H1 (cell line): ENCODE measurements around the gene SPP1. TPM values are rescaled to one million over a fixed set of nuclear protein-coding genes. Genes with fewer than 3 reads are reported as not detected.

ENCODE experiments used
- CTCF ChIA-PET: fragments of 300-600 bp; sonication (Branson Sonifier 250); formaldehyde crosslinking; loops from one replicate; lab custom pipeline; 2021; ENCODE audit not compliant: partially characterized antibody; lab: Charles Lee
- POLR2A ChIA-PET: fragments of 300-600 bp; sonication (Branson Sonifier 250); formaldehyde crosslinking; loops from one replicate; lab custom pipeline; 2021; ENCODE audit warnings: inconsistent platforms; ENCODE audit not compliant: partially characterized antibody; lab: Charles Lee
- DNase-seq, 2 experiments: peaks; one replicate each; pipeline versions ENCODE4 v3.0.0 to v3.0.0-alpha.2; 2010 to 2022; ENCODE audit warnings: low spot score in 2 of 2, low read depth in 1 of 2, mixed read lengths in 1 of 2
- FAIRE-seq: peaks from 2 replicates; lab custom pipeline; 2011; peaks lifted over from hg19 to GRCh38; lab: Jason Lieb, UNC
- H2AFZ ChIP-seq: 2 replicates; pipeline ENCODE4 v1.8.1; 2012; ENCODE audit warnings: low read length, inconsistent platforms
- H2AK5ac ChIP-seq: 2 replicates; pipeline ENCODE4 v1.6.1; 2013; ENCODE audit warnings: low read depth, low read length
- H2BK120ac ChIP-seq: replicated peaks from 2 replicates; pipeline ENCODE3; 2013; ENCODE audit warnings: low read depth, low read length, inconsistent platforms
- H2BK12ac ChIP-seq: 2 replicates; pipeline ENCODE4 v1.6.1; 2013; ENCODE audit warnings: low read depth, low read length
- H2BK15ac ChIP-seq: 2 replicates; pipeline ENCODE4 v1.6.1; 2013; ENCODE audit warnings: low read length
- H2BK20ac ChIP-seq: 2 replicates; pipeline ENCODE4 v1.6.1; 2013; ENCODE audit warnings: low read length
- H2BK5ac ChIP-seq: 2 replicates; pipeline ENCODE4 v1.6.1; 2013; ENCODE audit warnings: low read depth, low read length
- H3K14ac ChIP-seq: 2 replicates; pipeline ENCODE4 v1.6.1; 2013; ENCODE audit warnings: inconsistent platforms; ENCODE audit not compliant: insufficient read length
- H3K18ac ChIP-seq: 2 replicates; pipeline ENCODE4 v1.6.1; 2013; ENCODE audit warnings: low read length; ENCODE audit errors: extremely low read depth
- H3K23ac ChIP-seq: 2 replicates; pipeline ENCODE4 v1.6.1; 2013; ENCODE audit warnings: inconsistent platforms; ENCODE audit not compliant: insufficient read length
- H3K23me2 ChIP-seq: 2 replicates; pipeline ENCODE4 v1.6.1; 2013; ENCODE audit warnings: low read depth, low read length
- H3K27ac ChIP-seq: 2 replicates; pipeline ENCODE4 v1.6.1; 2011; ENCODE audit warnings: low read depth, low read length, inconsistent platforms
- H3K27me3 ChIP-seq, 4 experiments: replicated peaks in 1 of 4; 1 replicate in 1 of 4; 2 replicates in 3 of 4; pipeline versions ENCODE4 v1.6.1 to v1.8.1; 2011 to 2013; ENCODE audit warnings: low read length in 3 of 4, mild to moderate bottlenecking in 3 of 4, inconsistent platforms in 2 of 4, mixed read lengths in 2 of 4, moderate library complexity in 1 of 4; ENCODE audit not compliant: control insufficient read depth in 3 of 4, insufficient read depth in 3 of 4; ENCODE audit errors: extremely low read depth in 1 of 4
- H3K36me3 ChIP-seq, 4 experiments: 2 replicates each; pipeline versions ENCODE4 v1.6.1 to v1.8.1; 2011 to 2013; ENCODE audit warnings: mild to moderate bottlenecking in 4 of 4, low read length in 3 of 4, moderate library complexity in 2 of 4, control low read depth in 1 of 4, inconsistent platforms in 1 of 4; ENCODE audit not compliant: insufficient read depth in 4 of 4, control insufficient read depth in 2 of 4
- H3K4ac ChIP-seq: replicated peaks from 2 replicates; pipeline ENCODE3; 2013; ENCODE audit warnings: low read length, low read depth, mixed read lengths, inconsistent platforms; ENCODE audit not compliant: insufficient read length
- H3K4me1 ChIP-seq, 4 experiments: replicated peaks in 1 of 4; 1 replicate in 1 of 4; 2 replicates in 3 of 4; pipeline versions ENCODE4 v1.6.1 to v1.8.1; 2011 to 2013; ENCODE audit warnings: low read length in 3 of 4, inconsistent platforms in 2 of 4, mixed read lengths in 1 of 4; ENCODE audit not compliant: insufficient read depth in 4 of 4, control insufficient read depth in 3 of 4
- H3K4me2 ChIP-seq, 2 experiments: 2 replicates each; pipeline versions ENCODE4 v1.6.1 to v1.8.1; 2011 to 2013; ENCODE audit warnings: low read depth in 2 of 2, low read length in 2 of 2, control low read depth in 1 of 2, inconsistent platforms in 1 of 2, mild to moderate bottlenecking in 1 of 2; ENCODE audit not compliant: insufficient read depth in 1 of 2
- H3K4me3 ChIP-seq, 4 experiments: fragments of 200-600, 300-600 bp in 1 of 4; sonication (generic), shearing (Covaris generic), sonication (Bioruptor Twin) in 1 of 4; 2 replicates each; pipeline versions ENCODE4 v1.5.1 to v1.8.1; 2011 to 2016; ENCODE audit warnings: low read length in 4 of 4, low read depth in 3 of 4, control low read depth in 2 of 4, inconsistent platforms in 2 of 4, mild to moderate bottlenecking in 2 of 4, mixed read lengths in 1 of 4, moderate library complexity in 1 of 4; ENCODE audit not compliant: insufficient read depth in 2 of 4; ENCODE audit errors: extremely low read depth in 1 of 4
- H3K56ac ChIP-seq: replicated peaks from 2 replicates; pipeline ENCODE3; 2013; ENCODE audit warnings: low read depth, mild to moderate bottlenecking, mixed read lengths, low read length, inconsistent platforms; ENCODE audit not compliant: insufficient read length
- H3K79me1 ChIP-seq: 2 replicates; pipeline ENCODE4 v1.6.1; 2013; ENCODE audit warnings: low read depth, low read length, control low read depth
- H3K79me2 ChIP-seq, 2 experiments: 2 replicates each; pipeline versions ENCODE4 v1.6.1 to v1.8.1; 2012 to 2013; ENCODE audit warnings: low read length in 2 of 2, mild to moderate bottlenecking in 2 of 2, inconsistent platforms in 1 of 2; ENCODE audit not compliant: insufficient read depth in 2 of 2, control insufficient read depth in 1 of 2
- H3K9ac ChIP-seq, 4 experiments: replicated peaks in 1 of 4; 1 replicate in 1 of 4; 2 replicates in 3 of 4; pipeline versions ENCODE4 v1.6.1 to v1.8.1; 2011 to 2013; ENCODE audit warnings: low read depth in 3 of 4, low read length in 3 of 4, control low read depth in 2 of 4, mild to moderate bottlenecking in 2 of 4, moderate library complexity in 2 of 4, inconsistent platforms in 1 of 4; ENCODE audit errors: extremely low read depth in 1 of 4
- H3K9me3 ChIP-seq, 2 experiments: 2 replicates each; pipeline versions ENCODE4 v1.6.1 to v1.8.1; 2012 to 2013; ENCODE audit warnings: mild to moderate bottlenecking in 2 of 2, moderate library complexity in 2 of 2, control low read depth in 1 of 2, inconsistent platforms in 1 of 2, low read depth in 1 of 2, low read length in 1 of 2, mixed read lengths in 1 of 2; ENCODE audit not compliant: insufficient read depth in 2 of 2
- H4K20me1 ChIP-seq, 2 experiments: replicated peaks in 1 of 2; 2 replicates each; pipeline versions ENCODE3 to v1.8.1; 2011 to 2013; ENCODE audit warnings: inconsistent platforms in 2 of 2, low read length in 2 of 2, mild to moderate bottlenecking in 1 of 2; ENCODE audit not compliant: insufficient read depth in 2 of 2, control insufficient read depth in 1 of 2
- H4K5ac ChIP-seq: 2 replicates; pipeline ENCODE4 v1.6.1; 2013; ENCODE audit warnings: low read length, low read depth, mixed read lengths, inconsistent platforms; ENCODE audit not compliant: insufficient read length
- H4K8ac ChIP-seq: 2 replicates; pipeline ENCODE4 v1.8.0; 2013; ENCODE audit warnings: mild to moderate bottlenecking, moderate library complexity, low read length, inconsistent platforms; ENCODE audit not compliant: insufficient read depth; ENCODE audit errors: extremely low read depth
- H4K91ac ChIP-seq: replicated peaks from 2 replicates; pipeline ENCODE3; 2013; ENCODE audit warnings: low read length, mixed read lengths, inconsistent platforms; ENCODE audit not compliant: insufficient read length
- POLR2A ChIP-seq, 2 experiments: IDR thresholded peaks; 1 replicate in 1 of 2; 2 replicates in 1 of 2; pipeline ENCODE4 v1.6.1; 2011; ENCODE audit warnings: low read depth in 2 of 2, low read length in 2 of 2, mild to moderate bottlenecking in 2 of 2; ENCODE audit errors: control extremely low read depth in 1 of 2
- SIN3A ChIP-seq, 2 experiments: IDR thresholded peaks in 1 of 2; conservative IDR thresholded peaks in 1 of 2; 2 replicates each; pipeline ENCODE4 v1.6.1; 2011 to 2012; ENCODE audit warnings: low read length in 2 of 2, improper control_type of control experiment in 1 of 2, low read depth in 1 of 2, mild to moderate bottlenecking in 1 of 2
- WGBS, 2 experiments: shearing (Covaris generic) in 1 of 2; methylation state at CpG; one replicate each; pipeline versions ENCODE4 v1.1.6 to v1.1.7; 2013 to 2015; ENCODE audit warnings: low lambda C conversion rate in 2 of 2, mixed read lengths in 2 of 2, inconsistent platforms in 1 of 2, low coverage in 1 of 2, missing lambda C conversion rate in 1 of 2; ENCODE audit not compliant: insufficient replicate concordance in 2 of 2, insufficient coverage in 1 of 2, insufficient read length in 1 of 2; ENCODE audit errors: extremely low coverage in 1 of 2, missing lambda C conversion rate in 1 of 2; 5-methylcytosine and 5-hydroxymethylcytosine counted together
- polyA plus RNA-seq, 7 experiments: library from polyadenylated mRNA; depleted of rRNA in 3 of 7; stranded (reverse) in 5 of 7; unstranded in 2 of 7; fragments of >200 nt in 5 of 7; fragments of 200-250 nt in 2 of 7; gene quantifications; 1 replicate in 5 of 7; 2 replicates in 1 of 7; 4 replicates in 1 of 7; pipeline versions ENCODE4 v1.2.1 to v1.2.3, GENCODE V29; 2011 to 2013; ENCODE audit warnings: missing spikeins in 2 of 7, mixed read lengths in 2 of 7
- total RNA-seq: library from RNA; stranded (reverse); fragmentation: NEBNext Ultra II Directional; extraction: Animal tissue kit (Norgen Biotek cat#: 25700); gene quantifications from 2 replicates; pipeline ENCODE4 v1.2.1, GENCODE V29; 2021

SPP1 gene
- total and polyA plus RNA-seq, 2 of the 8 experiments (the other 6 are each of a cell fraction or from before 2014, with no cell fraction given), result 13.7 to 26.5 TPM

- no peak overlapping the region for H2BK5ac ChIP-seq
- WGBS, 2 experiments, result 89% methylated on average over 2 of the region's 2 CpGs; no CpG with 5 or more reads in 1 of the 2 experiments
- H3K36me3 ChIP-seq, result peaks cover 0 to 14% (median 4%) of the 10 kb centered on the region in 4 experiments; a peak in 4 of 8 replicates
- H3K4ac ChIP-seq, result no peak overlapping the region
- FAIRE-seq, result peak; percentile 7
- no peaks in the 10 kb centered on the region for H4K20me1 ChIP-seq
- no peaks in the 10 kb centered on the region for H3K23me2 ChIP-seq
- peaks cover 0 to 3% (median 0%) of the 10 kb centered on the region in 4 experiments; a peak in 3 of 7 replicates for H3K4me1 ChIP-seq
- H3K27me3 ChIP-seq, result no peaks in the 10 kb centered on the region
- H2AK5ac ChIP-seq, result no peak overlapping the region
- no peak overlapping the region for H3K27ac ChIP-seq
- no peak overlapping the region for H4K8ac ChIP-seq
- no peak overlapping the region for H4K91ac ChIP-seq
- DNase-seq, result no peak
- no peak overlapping the region for H3K18ac ChIP-seq
- no peak overlapping the region for H3K9ac ChIP-seq
- H2BK120ac ChIP-seq, result no peak overlapping the region
- H3K14ac ChIP-seq, result no peak overlapping the region
- no peak overlapping the region for H3K4me2 ChIP-seq
- H3K9me3 ChIP-seq, result peaks cover 2 to 4% of the 10 kb centered on the region in 2 experiments; a peak in 2 of 4 replicates
- H4K5ac ChIP-seq, result no peak overlapping the region
- peaks cover 0 to 4% of the 10 kb centered on the region in 2 experiments; a peak in 1 of 4 replicates for H3K79me2 ChIP-seq
- H3K56ac ChIP-seq, result no peak overlapping the region
- H2BK12ac ChIP-seq, result no peak overlapping the region
- H3K4me3 ChIP-seq, result no peak overlapping the region
- TF ChIP-seq POLR2A (IDR thresholded peaks at IDR 0.05; ENCODE audit: control extremely low read depth in 1 of 2, low read depth in 2 of 2, low read length in 2 of 2) (0 out of 3 replicates have a peak, but pooled peaks of 1 of the 2 experiments have one; percentile 16), SIN3A (conservative IDR thresholded peaks at IDR 0.05 in 1 of 2, IDR thresholded peaks at IDR 0.05 in 1 of 2; ENCODE audit: low read depth in 1 of 2, low read length in 2 of 2) (no peak)
- no peak overlapping the region for H2BK15ac ChIP-seq
- no peak overlapping the region for H2BK20ac ChIP-seq
- CTCF ChIA-PET, result interaction anchor here (1.0 to 1.6 kb wide), 4 partner anchors 16 to 80 kb away, joined by 3 to 6 read pairs (median 3); no protein-coding TSS in a partner anchor
- no peak overlapping the region for H2AFZ ChIP-seq
- H3K79me1 ChIP-seq, result no peaks in the 10 kb centered on the region
- H3K23ac ChIP-seq, result no peak overlapping the region
- POLR2A ChIA-PET, result interaction anchor here (0.7 to 8.2 kb wide), 6 partner anchors 10 to 666 kb away, joined by 3 to 156 read pairs (median 52); no protein-coding TSS in a partner anchor
Measured at GRCh38 chr4:87939978-87940690, 35.4 kb upstream of the SPP1 start.
